IPS-15b (cell line): ENCODE data around the gene SRPX2.

ENCODE experiments used
- H3K27me3 ChIP-seq: one replicate; pipeline ENCODE4 v1.6.1; 2013; ENCODE audit warnings: low read length; ENCODE audit not compliant: control insufficient read depth, insufficient read depth
- H3K36me3 ChIP-seq: one replicate; pipeline ENCODE4 v1.6.1; 2013; ENCODE audit warnings: low read length; ENCODE audit not compliant: control insufficient read depth, insufficient read depth
- H3K4me1 ChIP-seq: one replicate; pipeline ENCODE4 v1.6.1; 2013; ENCODE audit warnings: mild to moderate bottlenecking, low read length; ENCODE audit not compliant: control insufficient read depth, insufficient read depth
- H3K4me3 ChIP-seq: one replicate; pipeline ENCODE4 v1.5.1; 2013; ENCODE audit warnings: low read depth, low read length
- H3K9ac ChIP-seq: one replicate; pipeline ENCODE4 v1.6.1; 2013; ENCODE audit warnings: low read depth, mild to moderate bottlenecking, low read length
- H3K9me3 ChIP-seq: one replicate; pipeline ENCODE4 v1.6.1; 2013; ENCODE audit warnings: mild to moderate bottlenecking, low read length; ENCODE audit not compliant: control insufficient read depth, insufficient read depth

SRPX2 gene

DNA sequence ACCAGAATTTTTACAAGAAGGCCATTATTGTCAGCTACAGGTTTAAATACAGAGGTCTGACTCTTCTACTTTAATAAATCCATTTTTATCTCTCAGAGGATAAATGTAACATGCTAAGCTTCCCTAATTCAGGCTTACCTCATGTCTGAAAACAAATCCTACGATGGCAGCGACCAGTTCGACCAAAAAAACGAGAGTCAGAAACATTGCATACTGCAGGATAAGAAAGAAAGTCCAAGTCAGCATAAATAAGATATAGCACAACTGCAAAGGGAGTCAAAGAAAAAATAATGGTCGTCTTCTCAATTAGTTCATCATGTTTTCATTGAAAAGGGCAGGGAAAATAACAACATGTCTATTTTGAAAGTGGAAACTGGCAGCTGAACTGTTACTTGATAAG lies 9.0 kb upstream of the SRPX2 start:
- H3K9me3 ChIP-seq: no peaks in the 10 kb centered on the region
- H3K4me1 ChIP-seq: peaks cover 3% of the 10 kb centered on the region
- H3K9ac ChIP-seq: no peak overlapping the region
- peak overlapping the region; percentile 89 for H3K4me3 ChIP-seq
- peaks cover 6% of the 10 kb centered on the region for H3K36me3 ChIP-seq
- no peaks in the 10 kb centered on the region for H3K27me3 ChIP-seq

DNA sequence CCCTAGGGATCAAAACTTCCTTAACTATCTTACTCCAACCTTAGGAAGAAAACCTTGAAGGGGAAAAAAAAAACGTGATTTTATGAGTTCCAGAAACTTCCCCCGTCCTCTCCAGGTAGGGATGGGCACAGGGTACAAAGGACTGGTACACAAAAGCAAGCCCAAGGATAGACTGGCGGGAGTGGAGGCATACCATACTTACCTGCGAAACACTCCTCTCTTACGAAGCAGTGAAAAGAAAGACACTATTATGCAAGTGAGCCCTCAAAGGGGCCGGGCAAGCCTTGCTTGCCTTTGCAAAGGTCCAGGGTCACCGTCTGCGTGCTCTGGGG lies 8.0 kb upstream of the SRPX2 start:
- peak overlapping the region; percentile 96 for H3K9ac ChIP-seq
- peaks cover 3% of the 10 kb centered on the region for H3K36me3 ChIP-seq
- H3K9me3 ChIP-seq: no peaks in the 10 kb centered on the region
- no peaks in the 10 kb centered on the region for H3K27me3 ChIP-seq
- H3K4me1 ChIP-seq: peaks cover 3% of the 10 kb centered on the region
- peak overlapping the region; percentile 89 for H3K4me3 ChIP-seq

DNA sequence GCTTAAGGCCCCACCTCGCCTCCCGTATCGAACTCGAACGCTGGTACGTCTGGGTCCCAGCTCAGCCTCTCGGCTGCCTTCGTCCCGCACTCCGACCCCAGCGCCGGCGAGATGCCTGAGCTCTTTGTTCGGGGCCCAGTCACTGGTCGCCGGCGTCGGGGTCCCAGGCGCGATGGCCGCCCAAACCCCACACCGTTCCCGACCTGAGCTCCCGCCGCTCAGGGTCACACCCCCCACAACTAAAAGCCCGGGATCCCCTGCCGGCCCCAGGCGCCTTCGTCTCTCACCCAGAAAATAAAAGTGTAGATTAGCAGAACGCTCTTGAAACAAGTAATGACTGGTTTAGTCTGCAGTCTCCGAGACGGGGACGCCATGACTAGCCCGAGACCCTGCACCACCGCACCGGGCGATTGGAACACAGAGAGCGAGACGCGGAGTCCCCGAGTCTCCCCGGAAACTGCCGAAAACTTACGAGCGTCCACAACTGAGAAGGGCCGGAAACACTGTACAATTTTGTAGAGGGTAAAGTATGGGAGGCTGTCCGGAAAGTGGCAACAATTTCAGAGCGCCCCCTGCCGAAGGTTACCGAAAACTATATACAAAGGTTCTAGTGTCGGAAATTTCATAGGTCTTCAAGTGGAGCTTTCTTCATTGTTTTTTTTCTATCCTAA lies 7.5 kb upstream of the SRPX2 start, which contains the start of gene TSPAN6:
TSPAN6 (minus strand) TSS at position 486 of the 671 bp plus-strand sequence; CDS start at position 374, 112 bp downstream.
- H3K4me3 ChIP-seq: peak within 1 kb of the TSS; percentile 89
- no peaks in the 10 kb centered on the region for H3K9me3 ChIP-seq
- peaks cover 3% of the 10 kb centered on the region for H3K36me3 ChIP-seq
- peaks cover 3% of the 10 kb centered on the region for H3K4me1 ChIP-seq
- no peaks in the 10 kb centered on the region for H3K27me3 ChIP-seq
- peak within 1 kb of the TSS; percentile 96 for H3K9ac ChIP-seq

DNA sequence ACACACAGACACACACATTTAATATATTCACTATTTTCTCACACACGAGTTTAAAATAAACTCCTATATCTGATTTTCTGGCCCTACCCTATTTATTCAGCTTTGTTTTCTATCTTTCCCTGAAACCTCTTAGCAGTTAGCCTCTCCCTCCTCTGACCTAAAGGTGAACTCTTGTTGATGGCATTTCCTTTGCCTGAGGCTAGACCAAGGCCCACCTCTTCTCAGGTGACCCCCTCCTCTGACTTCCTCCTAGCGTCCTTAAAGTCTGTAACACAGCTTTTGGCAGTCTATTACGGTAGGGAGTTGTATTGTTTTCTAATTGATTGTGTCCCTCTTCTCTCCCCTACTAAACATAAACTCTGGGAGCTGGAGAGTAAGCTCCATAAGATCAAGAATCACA lies 1.7 kb upstream of the SRPX2 start:
- no peak overlapping the region for H3K4me3 ChIP-seq
- no peaks in the 10 kb centered on the region for H3K36me3 ChIP-seq
- peaks cover 8% of the 10 kb centered on the region for H3K4me1 ChIP-seq
- no peaks in the 10 kb centered on the region for H3K9me3 ChIP-seq
- H3K27me3 ChIP-seq: no peaks in the 10 kb centered on the region
- H3K9ac ChIP-seq: no peak overlapping the region

DNA sequence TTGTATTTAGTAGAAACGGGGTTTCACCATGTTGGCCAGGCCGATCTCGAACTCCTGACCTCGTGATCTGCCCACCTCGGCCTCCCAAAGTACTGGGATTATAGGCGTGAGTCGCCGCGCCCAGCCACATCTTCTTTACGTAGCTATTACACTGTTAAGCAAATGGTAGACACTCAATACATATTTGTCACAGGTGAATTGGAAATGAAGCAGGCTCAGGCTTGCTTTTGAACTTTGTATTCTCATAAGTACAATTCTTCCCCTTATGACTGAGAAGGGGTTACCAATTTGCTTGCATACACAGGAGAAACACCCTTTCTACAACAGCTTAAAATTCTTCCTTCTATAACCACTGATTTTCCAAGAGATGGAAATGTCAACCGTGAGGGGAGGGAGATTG lies 787 bp upstream of the SRPX2 start:
- H3K4me3 ChIP-seq: no peak overlapping the region
- no peaks in the 10 kb centered on the region for H3K27me3 ChIP-seq
- no peaks in the 10 kb centered on the region for H3K9me3 ChIP-seq
- H3K36me3 ChIP-seq: no peaks in the 10 kb centered on the region
- peaks cover 8% of the 10 kb centered on the region for H3K4me1 ChIP-seq
- no peak overlapping the region for H3K9ac ChIP-seq

DNA sequence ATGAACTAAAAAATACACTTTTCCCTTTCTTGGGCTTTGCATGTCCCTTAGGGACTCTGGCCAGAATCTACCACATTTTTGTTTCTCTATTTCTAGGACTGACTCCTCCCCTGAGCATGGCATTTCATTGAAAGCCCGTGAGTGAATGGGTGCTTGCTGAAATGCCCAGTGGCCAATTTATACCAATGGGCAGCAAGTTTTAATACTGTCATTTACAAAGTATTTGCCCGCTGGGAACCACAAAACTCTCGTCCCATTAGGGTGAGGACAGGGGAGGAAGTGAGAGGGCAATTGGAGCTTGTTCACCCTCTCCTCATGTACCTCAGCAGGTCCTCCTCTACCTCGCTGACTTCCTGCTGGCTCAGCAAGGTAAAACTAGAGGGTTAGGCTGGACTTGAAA lies 1.1 kb downstream of the SRPX2 start:
- no peak overlapping the region for H3K9ac ChIP-seq
- no peaks in the 10 kb centered on the region for H3K9me3 ChIP-seq
- H3K4me1 ChIP-seq: peaks cover 15% of the 10 kb centered on the region
- no peaks in the 10 kb centered on the region for H3K36me3 ChIP-seq
- no peak overlapping the region for H3K4me3 ChIP-seq
- H3K27me3 ChIP-seq: no peaks in the 10 kb centered on the region

DNA sequence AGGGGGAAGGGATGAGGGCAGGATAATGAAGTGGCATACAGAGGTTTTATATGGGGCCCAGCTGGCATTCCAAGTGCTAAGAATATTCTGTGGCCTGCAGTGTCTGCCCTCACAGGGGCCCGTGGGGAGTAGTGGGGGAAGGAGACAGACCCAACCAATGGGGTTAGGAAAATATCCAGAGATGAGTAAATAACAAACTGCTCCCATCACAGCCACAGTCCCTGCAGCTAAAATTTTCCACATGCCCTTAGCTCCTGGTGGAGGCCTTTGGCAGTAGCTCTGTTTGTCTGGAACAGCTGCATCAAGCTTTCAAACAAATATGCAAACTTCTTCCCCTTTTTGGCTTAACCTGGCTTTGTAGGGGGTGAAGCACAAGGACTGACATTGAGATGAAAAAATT lies 3.1 kb downstream of the SRPX2 start:
- no peaks in the 10 kb centered on the region for H3K27me3 ChIP-seq

DNA sequence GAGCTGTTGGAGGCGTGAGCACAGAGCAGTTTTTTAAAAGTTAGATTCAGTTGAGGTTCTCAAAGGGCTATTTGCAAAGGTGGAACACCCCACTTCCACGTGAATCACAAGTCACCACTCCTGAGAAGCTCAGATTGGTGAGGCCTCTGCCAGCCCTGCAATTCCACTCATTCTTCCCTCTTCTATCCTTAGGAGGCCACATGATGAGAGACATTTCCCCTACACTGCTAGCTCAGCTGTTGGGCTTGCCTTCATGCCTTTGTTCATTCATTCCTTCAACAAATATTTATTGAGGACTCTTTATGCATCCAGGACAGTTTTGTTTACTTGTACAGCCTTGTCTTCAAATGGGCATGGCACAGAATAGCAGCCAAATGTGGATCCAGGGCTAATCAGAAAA lies 3.7 kb downstream of the SRPX2 start:
- Histone ChIP-seq H3K27me3 (no peaks in the 10 kb centered on the region), H3K4me1 (peaks cover 10% of the 10 kb centered on the region), H3K36me3 (no peaks in the 10 kb centered on the region), H3K4me3 (no peak overlapping the region), H3K9me3 (no peaks in the 10 kb centered on the region), H3K9ac (no peak overlapping the region)

More for the DNA sequence above, 3.1 kb downstream of the SRPX2 start:
- no peaks in the 10 kb centered on the region for H3K36me3 ChIP-seq
- H3K9ac ChIP-seq: no peak overlapping the region
- peaks cover 15% of the 10 kb centered on the region for H3K4me1 ChIP-seq
- no peaks in the 10 kb centered on the region for H3K9me3 ChIP-seq
- H3K4me3 ChIP-seq: no peak overlapping the region

DNA sequence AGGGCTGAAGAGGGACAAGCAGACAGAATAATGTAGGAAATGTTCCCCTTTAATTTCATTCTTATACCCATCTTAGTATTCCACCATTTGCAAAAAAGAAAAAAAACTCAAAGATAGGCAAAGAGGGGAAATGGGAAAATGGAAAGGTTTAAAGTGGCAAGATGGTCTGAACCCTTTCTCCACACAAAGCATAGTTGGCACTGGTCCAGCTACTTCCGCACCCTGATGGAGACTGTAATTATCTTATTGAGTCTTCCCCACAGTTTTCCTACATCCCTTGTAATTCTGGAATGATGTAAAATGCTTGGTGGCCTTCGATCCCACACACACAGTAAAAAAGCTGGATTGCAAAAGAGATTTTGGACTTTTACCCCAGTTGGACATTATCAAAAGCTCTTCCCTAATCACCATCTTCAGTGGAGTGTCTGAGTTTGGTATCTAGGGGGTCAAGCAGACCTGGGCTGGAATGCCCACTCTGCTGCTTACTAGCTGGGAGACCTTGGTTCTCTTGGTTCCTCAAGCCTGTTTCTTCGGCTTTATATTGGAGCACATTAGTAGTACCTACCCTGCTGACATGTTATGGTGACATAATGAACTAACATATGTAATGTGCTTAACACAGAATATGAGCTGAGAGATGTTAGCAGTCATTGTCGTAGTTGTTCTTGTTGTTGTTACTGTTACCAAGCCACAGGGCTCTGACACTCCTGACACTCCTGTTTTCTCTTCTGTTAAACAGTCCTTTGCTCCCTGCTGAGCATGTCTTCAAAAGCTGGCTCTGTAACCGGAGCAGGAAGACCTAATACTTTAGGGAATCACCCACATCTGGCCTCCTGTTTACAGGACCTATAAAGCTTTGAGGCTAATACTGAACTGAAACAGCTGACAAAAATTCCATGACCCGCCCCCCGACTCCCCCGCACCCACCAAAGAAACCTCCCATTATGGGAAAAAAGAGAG lies 4.7 kb downstream of the SRPX2 start:
- H3K9me3 ChIP-seq: no peaks in the 10 kb centered on the region
- H3K4me3 ChIP-seq: no peak overlapping the region
- no peak overlapping the region for H3K9ac ChIP-seq
- no peaks in the 10 kb centered on the region for H3K36me3 ChIP-seq
- peaks cover 10% of the 10 kb centered on the region for H3K4me1 ChIP-seq
- no peaks in the 10 kb centered on the region for H3K27me3 ChIP-seq

DNA sequence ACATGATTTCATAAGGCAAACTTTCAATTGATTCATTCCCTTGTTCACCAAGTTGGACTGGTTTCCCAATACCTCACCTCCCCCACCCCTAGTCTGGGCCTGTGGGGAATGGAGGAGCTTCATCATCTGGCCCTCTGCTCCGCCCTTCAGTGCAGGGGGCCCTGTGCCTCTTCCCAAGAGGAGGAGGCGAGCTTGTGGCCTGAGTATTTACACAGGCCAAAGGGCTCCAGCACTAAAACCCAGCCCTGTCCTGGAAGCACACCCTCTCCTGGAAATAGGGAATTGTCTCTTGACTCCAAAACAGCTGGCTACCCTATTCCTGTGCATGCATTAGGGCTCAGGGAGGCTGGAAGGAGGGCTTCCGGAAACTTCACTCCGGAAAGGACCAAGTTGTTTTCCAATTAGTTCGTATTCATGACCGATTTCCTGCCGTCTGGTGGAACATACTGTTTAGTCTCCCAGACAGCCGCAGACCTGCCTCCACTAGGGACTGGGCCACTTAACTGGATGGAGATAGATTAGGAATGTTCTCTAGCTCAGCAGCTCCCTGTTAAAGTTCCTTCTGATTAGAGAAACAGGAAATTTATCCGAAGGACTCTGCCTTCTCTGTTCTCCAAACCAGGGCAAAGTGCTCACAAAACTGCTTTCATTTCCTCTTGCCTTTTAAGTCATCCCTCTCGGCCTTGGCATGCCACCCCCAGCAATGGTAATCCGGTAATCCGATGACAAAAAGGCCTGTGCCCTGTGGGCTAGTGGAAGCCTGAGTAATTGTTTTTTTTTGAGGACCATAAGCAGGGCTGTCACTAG lies 5.8 kb downstream of the SRPX2 start:
- Histone ChIP-seq H3K4me3 (no peak overlapping the region), H3K9ac (no peak overlapping the region), H3K36me3 (no peaks in the 10 kb centered on the region), H3K9me3 (no peaks in the 10 kb centered on the region), H3K4me1 (peaks cover 12% of the 10 kb centered on the region), H3K27me3 (no peaks in the 10 kb centered on the region)

DNA sequence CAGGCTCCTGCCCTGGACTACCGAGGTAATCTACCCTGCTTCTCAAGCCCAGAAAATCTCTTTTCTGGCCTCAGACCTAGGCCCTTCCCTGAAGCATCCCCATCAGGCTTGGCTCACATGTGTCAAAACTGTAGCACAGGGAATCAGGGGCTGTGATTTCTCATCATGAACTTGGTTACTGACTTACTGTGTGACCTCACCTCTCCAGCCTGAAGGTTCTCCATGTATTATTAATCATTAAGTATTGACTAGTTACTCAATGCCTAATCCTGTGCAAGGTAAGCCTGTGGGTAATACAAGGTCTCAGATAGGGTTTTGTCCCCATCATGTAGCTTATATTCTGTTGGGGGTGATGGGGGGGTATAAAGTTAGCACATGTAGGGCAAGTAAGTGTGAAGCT lies 6.8 kb downstream of the SRPX2 start:
- Histone ChIP-seq H3K27me3 (no peaks in the 10 kb centered on the region), H3K4me1 (peaks cover 12% of the 10 kb centered on the region), H3K36me3 (no peaks in the 10 kb centered on the region), H3K9ac (no peak overlapping the region), H3K9me3 (no peaks in the 10 kb centered on the region), H3K4me3 (no peak overlapping the region)
